Uterus (tissue), 2 donors: ENCODE measurements around the gene NOLC1.

Source experiments
- CTCF ChIP-seq, 4 experiments: fragments of 200-600 bp in 2 of 4; fragments of 450-650 bp in 2 of 4; sonication (generic) in 2 of 4; IDR thresholded peaks; one replicate each; pipeline ENCODE4 v1.5.1; 2016 to 2019; ENCODE audit warnings: antibody characterized with exemption in 4 of 4, mild to moderate bottlenecking in 2 of 4, moderate library complexity in 1 of 4
- POLR2A ChIP-seq, 2 donors: fragments of 450-650 bp; IDR thresholded peaks; one replicate each; pipeline ENCODE4 v1.6.1; 2016; ENCODE audit warnings: antibody characterized with exemption in 2 of 2, mild to moderate bottlenecking in 1 of 2, moderate library complexity in 1 of 2

- no peak for TF ChIP-seq CTCF (IDR thresholded peaks at IDR 0.05)
- no peak for TF ChIP-seq POLR2A (IDR thresholded peaks at IDR 0.05)
Measured at GRCh38 chr10:102135956-102136526, 16.1 kb upstream of the NOLC1 start.
